ENCODE measurements around the gene WEE1. TPM values are rescaled to one million over a fixed set of nuclear protein-coding genes. Genes with fewer than 3 reads are reported as not detected.

Gene WEE1
- total and polyA plus RNA-seq, 3 experiments from 2014 or later: 8.1 to 49.8 (median 46.9) TPM

DNA sequence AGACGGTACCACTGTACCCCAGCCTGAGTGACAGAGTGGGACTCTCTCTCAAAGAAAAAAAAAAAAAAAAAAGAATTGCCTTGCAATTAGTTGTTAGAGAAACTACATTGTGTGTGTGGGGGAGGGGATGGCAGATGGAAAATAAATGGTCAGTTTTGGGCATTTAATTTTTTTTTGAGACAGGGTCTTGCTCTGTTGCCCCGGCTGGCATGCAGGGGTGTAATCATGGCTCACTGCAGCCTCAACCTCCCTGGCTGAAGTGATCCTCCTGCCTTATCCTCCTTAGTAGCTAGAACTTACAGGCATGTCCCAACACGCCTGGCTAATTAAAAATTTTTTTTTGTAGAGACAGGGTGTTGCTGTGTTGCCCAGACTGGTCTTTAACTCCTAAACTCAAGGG lies 36.4 kb downstream of the WEE1 start:
- Histone ChIP-seq H3K27ac (ENCODE audit: low read depth, low read length) (no peak overlapping the region), H3K27me3 (ENCODE audit: insufficient read depth, low read length, poor library complexity, severe bottlenecking) (no peaks in the 10 kb centered on the region), H3K9me3 (ENCODE audit: low read length) (no peaks in the 10 kb centered on the region), H3K4me1 (ENCODE audit: insufficient read depth, low read length) (peaks cover 14% of the 10 kb centered on the region), H3K4me3 (ENCODE audit: low read length) (no peak overlapping the region), H3K36me3 (ENCODE audit: insufficient read depth, low read length) (no peaks in the 10 kb centered on the region)
- Mint-ChIP-seq H3K4me3 (peak overlapping the region in 1 of 7 donors; percentile 10), H3K4me1 (peaks cover 15 to 19% (median 17%) of the 10 kb centered on the region in 3 donors), H3K27ac (no peak overlapping the region), H3K9me3 (no peaks in the 10 kb centered on the region), H3K36me3 (peaks cover 0 to 2% (median 1%) of the 10 kb centered on the region in 3 donors), H3K27me3 (no peaks in the 10 kb centered on the region)
- DNase-seq: no peak
- ChIA-PET POLR2A (no interaction called here), CTCF (interaction anchor here (1.2 to 5.9 kb wide), 4 partner anchors 8 to 75 kb away, joined by 3 to 63 read pairs (median 30); partner anchors contain the start of gene WEE1)

DNA sequence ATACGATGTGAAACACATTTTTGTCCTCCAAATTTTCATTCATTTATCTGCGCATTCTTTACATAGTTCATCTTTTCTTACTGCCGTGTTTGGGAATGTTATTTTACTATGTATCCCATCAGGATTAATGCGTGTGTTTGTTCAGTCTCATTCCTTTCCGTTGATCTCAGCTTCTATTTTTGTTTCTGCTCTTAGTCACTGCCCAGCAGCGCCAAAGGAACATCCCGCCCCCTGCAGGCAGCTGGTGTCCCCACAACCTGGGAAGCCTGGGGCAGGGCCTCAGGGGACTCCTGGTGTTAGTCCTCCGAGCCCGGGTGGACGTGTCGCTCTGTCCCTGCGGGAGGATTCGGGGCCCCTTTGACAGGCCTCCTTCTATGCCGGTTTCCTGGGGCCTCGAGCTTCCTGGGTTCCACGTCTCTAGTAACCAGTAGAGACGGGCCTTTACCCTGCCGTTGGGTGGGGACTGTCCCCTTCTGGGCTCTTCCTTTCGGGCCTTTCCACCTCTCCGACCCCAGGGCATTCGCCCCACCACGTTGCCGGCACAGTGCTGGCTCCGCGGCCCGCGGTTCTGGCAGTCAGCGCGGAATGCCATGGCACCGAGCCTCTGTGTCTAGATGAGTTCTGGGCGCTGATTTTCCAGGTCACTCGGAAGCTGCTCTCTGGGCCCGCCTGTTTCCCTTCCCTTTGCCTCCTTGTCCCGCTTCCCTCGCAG lies 39.8 kb downstream of the WEE1 start:
- Mint-ChIP-seq H3K4me1 (peaks cover 16 to 20% (median 17%) of the 10 kb centered on the region in 3 donors), H3K4me3 (peak overlapping the region; percentile 87 to 98 (median 94)), H3K36me3 (peaks cover 0 to 4% (median 1%) of the 10 kb centered on the region in 3 donors), H3K27ac (peak overlapping the region; percentile 90 to 100 (median 98)), H3K9me3 (no peaks in the 10 kb centered on the region), H3K27me3 (peaks cover 0 to 3% of the 10 kb centered on the region in 2 donors)
- ChIA-PET POLR2A (interaction anchor here (0.6 to 2.2 kb wide), 9 partner anchors 12 to 153 kb away, joined by 3 to 16 read pairs (median 4); partner anchors contain the start of genes WEE1 and ZNF143), CTCF (interaction anchor here (0.7 to 5.9 kb wide), 31 partner anchors 9 to 694 kb away, joined by 3 to 95 read pairs (median 5); partner anchors contain the start of gene WEE1)
- Histone ChIP-seq H3K27ac (ENCODE audit: low read depth, low read length) (peak overlapping the region; percentile 88), H3K27me3 (ENCODE audit: insufficient read depth, low read length, poor library complexity, severe bottlenecking) (no peaks in the 10 kb centered on the region), H3K4me1 (ENCODE audit: insufficient read depth, low read length) (peaks cover 15% of the 10 kb centered on the region), H3K4me3 (ENCODE audit: low read length) (peak overlapping the region; percentile 79), H3K9me3 (ENCODE audit: low read length) (no peaks in the 10 kb centered on the region), H3K36me3 (ENCODE audit: insufficient read depth, low read length) (no peaks in the 10 kb centered on the region)
- peak; percentile 74 to 89 (median 78) for DNase-seq

DNA sequence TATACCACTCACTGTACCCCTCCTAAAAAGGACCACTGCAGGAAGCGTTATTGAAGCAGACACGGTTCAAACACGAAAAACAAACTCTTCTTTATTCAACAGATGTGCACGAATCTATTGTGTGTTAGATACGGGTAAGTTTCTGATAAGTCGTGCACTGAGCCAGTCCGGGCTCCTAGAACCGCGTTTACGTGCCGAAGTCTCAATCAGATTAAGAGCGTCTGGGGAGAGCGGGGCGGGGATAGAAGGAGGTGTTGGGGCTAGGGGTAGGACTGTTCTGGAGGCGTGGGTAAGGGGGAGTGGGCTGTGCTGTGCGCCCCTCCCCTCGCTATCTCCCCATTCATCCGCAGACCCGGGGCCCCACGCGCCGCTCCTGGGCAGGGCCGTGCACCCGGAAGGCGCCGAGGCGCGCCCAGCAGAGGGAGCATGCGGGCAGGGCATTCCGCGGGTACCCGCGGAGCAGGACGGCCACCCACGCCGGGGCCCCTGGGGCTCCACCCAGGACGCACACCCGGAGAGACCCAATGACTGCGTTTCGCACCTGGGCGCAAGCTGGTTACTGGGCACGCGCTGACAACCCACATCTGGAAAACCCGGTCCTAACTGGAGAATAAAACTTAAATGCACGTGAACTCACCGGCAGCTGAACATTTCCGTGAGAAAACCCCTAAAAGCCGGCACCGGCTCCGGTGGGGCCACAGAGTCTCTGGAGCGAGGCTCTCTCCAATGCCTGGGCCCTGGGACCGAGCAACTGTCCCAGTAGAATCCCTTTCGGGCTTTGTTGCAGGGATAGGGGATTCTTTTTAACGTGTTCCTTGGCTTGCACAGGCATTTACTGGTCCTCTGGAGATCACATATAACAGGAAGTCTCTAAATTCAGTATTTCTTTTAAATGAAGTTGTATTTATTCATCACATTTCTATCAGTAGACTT lies 40.6 kb downstream of the WEE1 start:
- peak; percentile 84 to 92 (median 86) for DNase-seq
- Mint-ChIP-seq H3K27me3 (peaks cover 0 to 3% of the 10 kb centered on the region in 2 donors), H3K4me1 (peaks cover 16 to 20% (median 17%) of the 10 kb centered on the region in 3 donors), H3K27ac (peak overlapping the region; percentile 90 to 100 (median 98)), H3K4me3 (peak overlapping the region; percentile 87 to 98 (median 94)), H3K36me3 (peaks cover 0 to 4% (median 1%) of the 10 kb centered on the region in 3 donors), H3K9me3 (no peaks in the 10 kb centered on the region)
- Histone ChIP-seq H3K4me3 (ENCODE audit: low read length) (peak overlapping the region; percentile 79), H3K27me3 (ENCODE audit: insufficient read depth, low read length, poor library complexity, severe bottlenecking) (no peaks in the 10 kb centered on the region), H3K4me1 (ENCODE audit: insufficient read depth, low read length) (peaks cover 15% of the 10 kb centered on the region), H3K27ac (ENCODE audit: low read depth, low read length) (peak overlapping the region; percentile 88), H3K9me3 (ENCODE audit: low read length) (no peaks in the 10 kb centered on the region), H3K36me3 (ENCODE audit: insufficient read depth, low read length) (no peaks in the 10 kb centered on the region)
- ChIA-PET POLR2A (interaction anchor here (0.5 to 2.2 kb wide), 8 partner anchors 12 to 117 kb away, joined by 3 to 16 read pairs (median 4); partner anchors contain the start of gene WEE1), CTCF (interaction anchor here (0.6 to 5.9 kb wide), 32 partner anchors 8 to 711 kb away, joined by 3 to 95 read pairs (median 5); partner anchors contain the start of gene WEE1)

DNA sequence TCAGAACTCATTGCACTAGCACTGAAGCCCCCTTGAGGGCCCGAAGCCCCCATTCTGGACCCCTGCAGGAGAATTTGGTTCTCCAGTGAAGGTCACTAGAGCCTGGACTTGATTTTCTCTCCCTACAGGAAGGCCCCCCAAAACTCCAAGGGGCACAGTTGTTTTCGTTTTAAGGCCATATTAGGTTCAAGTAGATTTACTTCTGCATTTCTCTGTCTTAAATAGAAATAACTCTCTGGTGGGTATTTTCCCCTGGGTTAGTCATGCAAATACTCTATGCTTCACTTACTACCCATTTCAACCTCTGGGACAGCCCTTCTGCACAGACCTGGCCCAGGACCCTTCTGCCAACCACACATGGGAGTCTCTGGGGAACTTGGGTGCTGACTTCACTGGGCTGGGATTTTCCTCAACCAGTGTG lies 41.6 kb downstream of the WEE1 start:
- Histone ChIP-seq H3K4me1 (ENCODE audit: insufficient read depth, low read length) (peaks cover 15% of the 10 kb centered on the region), H3K36me3 (ENCODE audit: insufficient read depth, low read length) (no peaks in the 10 kb centered on the region), H3K4me3 (ENCODE audit: low read length) (peak overlapping the region; percentile 79), H3K27me3 (ENCODE audit: insufficient read depth, low read length, poor library complexity, severe bottlenecking) (no peaks in the 10 kb centered on the region), H3K27ac (ENCODE audit: low read depth, low read length) (peak overlapping the region; percentile 88), H3K9me3 (ENCODE audit: low read length) (no peaks in the 10 kb centered on the region)
- Mint-ChIP-seq H3K27ac (peak overlapping the region in 7 of 8 donors; percentile 52 to 99 (median 90)), H3K4me1 (peaks cover 16 to 20% (median 17%) of the 10 kb centered on the region in 3 donors), H3K36me3 (peaks cover 0 to 2% (median 1%) of the 10 kb centered on the region in 3 donors), H3K4me3 (peak overlapping the region in 6 of 7 donors; percentile 87 to 98 (median 94)), H3K9me3 (no peaks in the 10 kb centered on the region), H3K27me3 (peaks cover 0 to 3% of the 10 kb centered on the region in 2 donors)
- CTCF ChIA-PET: no interaction called here
- POLR2A ChIA-PET: no interaction called here
- DNase-seq: no peak

DNA sequence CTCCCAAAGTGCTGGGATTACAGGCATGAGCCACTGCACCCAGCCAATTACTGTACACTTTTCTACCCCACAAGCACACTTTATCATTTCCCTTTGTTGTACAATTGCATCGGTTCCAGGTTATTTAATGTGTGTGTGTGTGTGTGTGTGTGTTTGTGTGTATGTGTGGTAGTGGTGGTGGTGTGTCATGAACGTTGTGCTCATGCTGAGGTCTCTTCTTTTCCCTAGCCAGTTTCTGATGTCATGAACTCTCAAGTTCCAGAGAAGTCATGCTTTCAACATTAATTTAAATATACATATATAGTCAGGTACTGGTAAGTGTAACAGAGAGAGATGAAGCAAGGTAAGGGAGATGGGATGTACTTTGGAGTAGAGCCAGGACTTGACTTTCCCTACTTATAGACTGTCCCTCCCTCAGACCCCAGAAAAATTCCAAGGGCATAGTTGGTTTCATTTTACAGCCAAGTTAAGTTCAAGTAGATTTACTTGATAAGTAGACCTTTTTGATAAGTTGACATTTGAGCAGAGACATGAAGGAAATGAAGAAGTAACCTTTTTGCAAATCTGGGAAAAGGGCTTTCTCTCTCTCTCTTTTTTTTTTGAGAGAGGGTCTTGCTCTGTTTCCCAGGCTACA lies 42.7 kb downstream of the WEE1 start:
- DNase-seq: no peak
- H3K4me3 Mint-ChIP-seq: no peak overlapping the region
- CTCF ChIA-PET: no interaction called here
- peaks cover 0 to 2% (median 1%) of the 10 kb centered on the region in 3 donors for H3K36me3 Mint-ChIP-seq
- H3K27me3 ChIP-seq (ENCODE audit: insufficient read depth, low read length, poor library complexity, severe bottlenecking): no peaks in the 10 kb centered on the region
- H3K4me1 Mint-ChIP-seq: peaks cover 16 to 20% (median 17%) of the 10 kb centered on the region in 3 donors
- H3K4me1 ChIP-seq (ENCODE audit: insufficient read depth, low read length): peaks cover 15% of the 10 kb centered on the region
- H3K9me3 ChIP-seq (ENCODE audit: low read length): no peaks in the 10 kb centered on the region
- POLR2A ChIA-PET: no interaction called here
- H3K36me3 ChIP-seq (ENCODE audit: insufficient read depth, low read length): no peaks in the 10 kb centered on the region
- peaks cover 0 to 3% of the 10 kb centered on the region in 2 donors for H3K27me3 Mint-ChIP-seq
- no peak overlapping the region for H3K27ac ChIP-seq (ENCODE audit: low read depth, low read length)
- H3K4me3 ChIP-seq (ENCODE audit: low read length): no peak overlapping the region
- no peaks in the 10 kb centered on the region for H3K9me3 Mint-ChIP-seq
- no peak overlapping the region for H3K27ac Mint-ChIP-seq

DNA sequence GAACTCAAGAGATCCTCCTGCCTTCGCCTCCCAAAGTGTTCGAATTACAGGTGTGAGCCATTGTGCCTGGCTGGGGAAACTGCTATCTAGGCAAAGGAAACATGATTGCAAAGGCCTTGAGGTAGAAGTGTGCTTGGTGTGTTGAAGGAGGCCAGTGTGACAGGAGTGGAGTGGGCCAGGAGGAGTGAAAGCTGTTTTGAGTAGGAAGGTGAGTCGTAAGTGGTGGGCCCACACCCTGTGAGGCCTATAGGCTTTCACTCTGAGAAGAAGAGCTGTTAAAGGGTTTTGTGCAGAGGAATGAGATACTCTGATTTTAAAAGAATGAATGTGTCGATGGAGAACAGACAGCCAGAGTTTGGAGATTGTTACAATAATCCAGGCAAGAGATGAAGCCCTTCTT lies 43.4 kb downstream of the WEE1 start:
- H3K4me3 Mint-ChIP-seq: no peak overlapping the region
- Histone ChIP-seq H3K27me3 (ENCODE audit: insufficient read depth, low read length, poor library complexity, severe bottlenecking) (no peaks in the 10 kb centered on the region), H3K4me1 (ENCODE audit: insufficient read depth, low read length) (peaks cover 15% of the 10 kb centered on the region), H3K9me3 (ENCODE audit: low read length) (no peaks in the 10 kb centered on the region), H3K4me3 (ENCODE audit: low read length) (no peak overlapping the region), H3K27ac (ENCODE audit: low read depth, low read length) (no peak overlapping the region), H3K36me3 (ENCODE audit: insufficient read depth, low read length) (no peaks in the 10 kb centered on the region)
- peaks cover 16 to 20% (median 17%) of the 10 kb centered on the region in 3 donors for H3K4me1 Mint-ChIP-seq
- ChIA-PET CTCF (no interaction called here), POLR2A (no interaction called here)
- H3K9me3 Mint-ChIP-seq: no peaks in the 10 kb centered on the region
- peaks cover 0 to 3% of the 10 kb centered on the region in 2 donors for H3K27me3 Mint-ChIP-seq
- no peak for DNase-seq
- H3K27ac Mint-ChIP-seq: peak overlapping the region in 1 of 8 donors; percentile 1
- H3K36me3 Mint-ChIP-seq: peaks cover 0 to 2% (median 1%) of the 10 kb centered on the region in 3 donors

DNA sequence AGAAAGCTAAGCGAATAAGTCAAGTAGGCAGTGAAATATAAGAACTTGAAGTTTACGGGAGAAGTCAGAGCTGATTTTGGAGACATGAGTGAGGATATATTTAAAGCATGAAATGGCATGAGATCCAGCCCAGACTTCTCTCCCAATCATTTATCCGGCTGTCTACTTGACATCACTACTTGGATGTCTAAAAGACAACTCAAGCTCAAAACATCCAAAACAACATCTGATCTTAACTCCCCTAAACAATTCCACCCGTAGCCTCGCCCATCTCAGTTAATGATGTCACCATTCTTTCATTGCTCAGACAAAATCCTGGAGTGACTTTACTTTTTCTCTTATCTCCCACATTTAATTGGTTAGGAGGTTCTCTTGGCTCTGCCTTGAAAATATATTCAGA lies 44.5 kb downstream of the WEE1 start:
- Mint-ChIP-seq H3K9me3 (no peaks in the 10 kb centered on the region), H3K27ac (peak overlapping the region in 1 of 8 donors; percentile 38), H3K4me1 (peaks cover 13 to 17% (median 15%) of the 10 kb centered on the region in 3 donors), H3K36me3 (peaks cover 0 to 2% (median 1%) of the 10 kb centered on the region in 3 donors), H3K4me3 (no peak overlapping the region), H3K27me3 (peaks cover 0 to 3% of the 10 kb centered on the region in 2 donors)
- no peaks in the 10 kb centered on the region for H3K36me3 ChIP-seq (ENCODE audit: insufficient read depth, low read length)
- no peak overlapping the region for H3K4me3 ChIP-seq (ENCODE audit: low read length)
- DNase-seq: no peak
- H3K27ac ChIP-seq (ENCODE audit: low read depth, low read length): no peak overlapping the region
- CTCF ChIA-PET: interaction anchor here (1.1 to 1.5 kb wide), 2 partner anchors 83 to 111 kb away, joined by 3 to 8 read pairs; no protein-coding TSS in a partner anchor
- no peaks in the 10 kb centered on the region for H3K27me3 ChIP-seq (ENCODE audit: insufficient read depth, low read length, poor library complexity, severe bottlenecking)
- POLR2A ChIA-PET: no interaction called here
- peaks cover 11% of the 10 kb centered on the region for H3K4me1 ChIP-seq (ENCODE audit: insufficient read depth, low read length)
- H3K9me3 ChIP-seq (ENCODE audit: low read length): no peaks in the 10 kb centered on the region
